ENCODE measurements around the gene FERMT1.
"Not testable (repeated sequence)": the region's sequence is repeated elsewhere in the genome, so short reads cannot be mapped to it uniquely, and the experiment has no call there.

Gene FERMT1

GRCh38 chr20:6070829-6071695, 51.8 kb downstream of the FERMT1 start:
- no peak for DNase-seq (ENCODE audit: low read depth in 2 of 2)

GRCh38 chr20:6069669-6070068, 53.2 kb downstream of the FERMT1 start:
- no peak for DNase-seq (ENCODE audit: low read depth in 2 of 2)

- DNase-seq (ENCODE audit: low read depth in 2 of 2): no peak
Observed at GRCh38 chr20:6067763-6068318, 55.0 kb downstream of the FERMT1 start.

- DNase-seq (ENCODE audit: low read depth in 2 of 2): no peak
Observed at GRCh38 chr20:6066582-6066981, 56.2 kb downstream of the FERMT1 start.

GRCh38 chr20:6061544-6061943, 61.3 kb downstream of the FERMT1 start:
- no peak for DNase-seq (ENCODE audit: low read depth in 2 of 2)

- no peak for DNase-seq (ENCODE audit: low read depth in 2 of 2)
Observed at GRCh38 chr20:6060213-6060612, 62.6 kb downstream of the FERMT1 start.

- no peak for DNase-seq (ENCODE audit: low read depth in 2 of 2)
Observed at GRCh38 chr20:6058684-6059295, 64.0 kb downstream of the FERMT1 start.

GRCh38 chr20:6057691-6058090, 65.1 kb downstream of the FERMT1 start:
- DNase-seq (ENCODE audit: low read depth in 2 of 2): no peak

GRCh38 chr20:6057139-6057538, 65.7 kb downstream of the FERMT1 start:
- no peak for DNase-seq (ENCODE audit: low read depth in 2 of 2)

- DNase-seq (ENCODE audit: low read depth in 2 of 2): no peak
Observed at GRCh38 chr20:6055981-6056569, 66.8 kb downstream of the FERMT1 start.

- DNase-seq (ENCODE audit: low read depth in 2 of 2): no peak
Observed at GRCh38 chr20:6055161-6055783, 67.6 kb downstream of the FERMT1 start.

GRCh38 chr20:6054689-6055051, 68.2 kb downstream of the FERMT1 start:
- DNase-seq (ENCODE audit: low read depth in 2 of 2): not testable (repeated sequence)

- DNase-seq (ENCODE audit: low read depth in 2 of 2): no peak
Observed at GRCh38 chr20:6053776-6054688, 68.8 kb downstream of the FERMT1 start, which contains the start of gene LRRN4. Gene LRRN4, minus strand, starts transcription at chr20:6054060. Its CDS starts 1,261 bp downstream, at chr20:6052799.

GRCh38 chr20:6053064-6053775, 69.6 kb downstream of the FERMT1 start:
- DNase-seq (ENCODE audit: low read depth in 2 of 2): no peak

GRCh38 chr20:6051505-6051904, 71.3 kb downstream of the FERMT1 start:
- no peak for DNase-seq (ENCODE audit: low read depth in 2 of 2)

GRCh38 chr20:6048391-6048790, 74.4 kb downstream of the FERMT1 start:
- DNase-seq (ENCODE audit: low read depth in 2 of 2): no peak

GRCh38 chr20:6046432-6046831, 76.4 kb downstream of the FERMT1 start:
- no peak for DNase-seq (ENCODE audit: low read depth in 2 of 2)

GRCh38 chr20:6045566-6045965, 77.3 kb downstream of the FERMT1 start:
- DNase-seq (ENCODE audit: low read depth in 2 of 2): no peak

- DNase-seq (ENCODE audit: low read depth in 2 of 2): no peak
Observed at GRCh38 chr20:6044115-6044514, 78.7 kb downstream of the FERMT1 start.

GRCh38 chr20:6041808-6042265, 81.0 kb downstream of the FERMT1 start:
- no peak for DNase-seq (ENCODE audit: low read depth in 2 of 2)
